Measurements from ENCODE around the gene FRMD4A. TPM values are rescaled to one million over a fixed set of nuclear protein-coding genes. Genes with fewer than 3 reads are reported as not detected.

Gene FRMD4A
- total and polyA plus RNA-seq, 2 of the 4 experiments (the other 2 are of a cell fraction), result 30.3 to 68.8 TPM

DNA sequence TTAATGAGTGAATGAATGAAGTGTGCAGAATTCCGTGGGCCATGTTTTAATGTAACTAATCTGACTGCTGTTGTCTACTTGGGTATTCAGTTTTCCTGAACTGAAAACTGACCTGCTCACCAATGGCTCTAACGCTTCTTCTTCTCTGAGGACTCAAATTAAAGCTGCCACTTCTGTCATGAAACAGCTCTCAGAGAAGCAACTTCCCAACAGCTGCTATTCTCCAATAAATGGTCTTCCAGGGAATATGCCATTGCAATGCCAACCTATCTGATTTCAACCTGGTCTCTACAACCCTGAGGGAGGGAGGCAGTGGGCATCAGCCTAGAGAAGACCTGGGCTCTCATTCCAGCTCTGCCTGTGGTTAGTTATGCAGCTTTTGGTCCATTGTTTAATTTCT lies 69.4 kb downstream of the FRMD4A start:
- Histone ChIP-seq H3K14ac (replicated peaks; ENCODE audit: low read depth, low read length) (no peak overlapping the region), H2BK15ac (ENCODE audit: low read depth, low read length) (no peak overlapping the region), H3K18ac (ENCODE audit: low read depth, low read length) (no peak overlapping the region), H3K23ac (ENCODE audit: low read depth, low read length) (no peak overlapping the region), H3K4me3 (ENCODE audit: insufficient read depth, low read depth, low read length) (no peak overlapping the region), H2AK9ac (replicated peaks; ENCODE audit: low read depth, low read length, poor library complexity) (no peak overlapping the region), H3K36me3 (ENCODE audit: control insufficient read depth, insufficient read depth, low read length) (no peaks in the 10 kb centered on the region), H4K8ac (ENCODE audit: low read depth in 2 of 2, low read length in 2 of 2) (no peak overlapping the region), H2AFZ (replicated peaks; ENCODE audit: low read length, poor library complexity) (no peak overlapping the region), H2BK20ac (ENCODE audit: low read depth, low read length) (no peak overlapping the region), H3K4ac (ENCODE audit: low read depth, low read length) (no peak overlapping the region), H4K5ac (ENCODE audit: low read depth, low read length) (no peak overlapping the region), H3K9me1 (ENCODE audit: insufficient read depth, low read length) (peaks cover 4% of the 10 kb centered on the region; the same call in 1 of the 2 replicates), H4K91ac (ENCODE audit: insufficient read depth, low read depth, low read length) (no peak overlapping the region), H3K56ac (ENCODE audit: extremely low read depth, insufficient read depth, low read length) (no peak overlapping the region), H3K27me3 (ENCODE audit: control insufficient read depth, insufficient read depth, low read length) (peaks cover 52% of the 10 kb centered on the region), H2AK5ac (ENCODE audit: low read depth, low read length) (no peak overlapping the region), H2BK120ac (ENCODE audit: low read depth, low read length) (no peak overlapping the region), H3K4me2 (ENCODE audit: low read depth, low read length) (no peak overlapping the region), H3K4me1 (ENCODE audit: control insufficient read depth, insufficient read depth, low read length) (peaks cover 2% of the 10 kb centered on the region; the same call in 1 of the 2 replicates), H4K20me1 (ENCODE audit: insufficient read depth, low read length) (no peaks in the 10 kb centered on the region), H2BK5ac (ENCODE audit: low read depth, low read length, poor library complexity, severe bottlenecking) (no peak overlapping the region), H3K9me3 (ENCODE audit: control insufficient read depth, insufficient read depth, low read length) (no peaks in the 10 kb centered on the region), H3K79me1 (ENCODE audit: low read depth in 1 of 2, low read length in 2 of 2) (no peaks in the 10 kb centered on the region), H3K9ac (ENCODE audit: low read depth, low read length) (no peak overlapping the region), H3K27ac (ENCODE audit: insufficient read depth, low read length) (no peak overlapping the region)
- POLR2A ChIA-PET (ENCODE audit: unreplicated experiment), result no interaction called here
- CTCF ChIA-PET, result no interaction called here
- no TSS peak for BruUV-seq (replicated peaks)
- ATAC-seq (ENCODE audit: low read depth) (no peak), DNase-seq (no peak)
- in situ Hi-C loops (cut with MboI; ENCODE audit: low sequenced_read_pairs) (no loop called here), dilution Hi-C loops (cut with HindIII; ENCODE audit: low sequenced_read_pairs, unreplicated experiment) (no loop called here), intact Hi-C loops (cut with micrococcal nuclease) (no loop called here)
- WGBS, 2 experiments (ENCODE audit: extremely low coverage in 2 of 2, insufficient read length in 1 of 2), result no CpG with 5 or more reads among the region's 2 CpGs
- TF ChIP-seq MXI1 (IDR thresholded peaks at IDR 0.05; ENCODE audit: borderline replicate concordance, low read depth, low read length), result no peak
- no peak for TF ChIP-seq MAFK (IDR thresholded peaks at IDR 0.05; ENCODE audit: low read depth, low read length)
- TF ChIP-seq, protein P1, sequence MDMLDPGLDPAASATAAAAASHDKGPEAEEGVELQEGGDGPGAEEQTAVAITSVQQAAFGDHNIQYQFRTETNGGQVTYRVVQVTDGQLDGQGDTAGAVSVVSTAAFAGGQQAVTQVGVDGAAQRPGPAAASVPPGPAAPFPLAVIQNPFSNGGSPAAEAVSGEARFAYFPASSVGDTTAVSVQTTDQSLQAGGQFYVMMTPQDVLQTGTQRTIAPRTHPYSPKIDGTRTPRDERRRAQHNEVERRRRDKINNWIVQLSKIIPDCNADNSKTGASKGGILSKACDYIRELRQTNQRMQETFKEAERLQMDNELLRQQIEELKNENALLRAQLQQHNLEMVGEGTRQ (IDR thresholded peaks at IDR 0.05; ENCODE audit: low read depth, low read length), result no peak
- no peak for TF ChIP-seq RAD21 (IDR thresholded peaks at IDR 0.05; ENCODE audit: low read length)
- TF ChIP-seq, protein P2, sequence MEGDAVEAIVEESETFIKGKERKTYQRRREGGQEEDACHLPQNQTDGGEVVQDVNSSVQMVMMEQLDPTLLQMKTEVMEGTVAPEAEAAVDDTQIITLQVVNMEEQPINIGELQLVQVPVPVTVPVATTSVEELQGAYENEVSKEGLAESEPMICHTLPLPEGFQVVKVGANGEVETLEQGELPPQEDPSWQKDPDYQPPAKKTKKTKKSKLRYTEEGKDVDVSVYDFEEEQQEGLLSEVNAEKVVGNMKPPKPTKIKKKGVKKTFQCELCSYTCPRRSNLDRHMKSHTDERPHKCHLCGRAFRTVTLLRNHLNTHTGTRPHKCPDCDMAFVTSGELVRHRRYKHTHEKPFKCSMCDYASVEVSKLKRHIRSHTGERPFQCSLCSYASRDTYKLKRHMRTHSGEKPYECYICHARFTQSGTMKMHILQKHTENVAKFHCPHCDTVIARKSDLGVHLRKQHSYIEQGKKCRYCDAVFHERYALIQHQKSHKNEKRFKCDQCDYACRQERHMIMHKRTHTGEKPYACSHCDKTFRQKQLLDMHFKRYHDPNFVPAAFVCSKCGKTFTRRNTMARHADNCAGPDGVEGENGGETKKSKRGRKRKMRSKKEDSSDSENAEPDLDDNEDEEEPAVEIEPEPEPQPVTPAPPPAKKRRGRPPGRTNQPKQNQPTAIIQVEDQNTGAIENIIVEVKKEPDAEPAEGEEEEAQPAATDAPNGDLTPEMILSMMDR (conservative IDR thresholded peaks at IDR 0.05; ENCODE audit: low read depth, low read length), result no peak
- no peak for TF ChIP-seq RCOR1 (IDR thresholded peaks at IDR 0.05; ENCODE audit: insufficient replicate concordance, low read length)
- TF ChIP-seq, protein P3, sequence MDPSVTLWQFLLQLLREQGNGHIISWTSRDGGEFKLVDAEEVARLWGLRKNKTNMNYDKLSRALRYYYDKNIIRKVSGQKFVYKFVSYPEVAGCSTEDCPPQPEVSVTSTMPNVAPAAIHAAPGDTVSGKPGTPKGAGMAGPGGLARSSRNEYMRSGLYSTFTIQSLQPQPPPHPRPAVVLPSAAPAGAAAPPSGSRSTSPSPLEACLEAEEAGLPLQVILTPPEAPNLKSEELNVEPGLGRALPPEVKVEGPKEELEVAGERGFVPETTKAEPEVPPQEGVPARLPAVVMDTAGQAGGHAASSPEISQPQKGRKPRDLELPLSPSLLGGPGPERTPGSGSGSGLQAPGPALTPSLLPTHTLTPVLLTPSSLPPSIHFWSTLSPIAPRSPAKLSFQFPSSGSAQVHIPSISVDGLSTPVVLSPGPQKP (IDR thresholded peaks at IDR 0.05; ENCODE audit: borderline replicate concordance, low read depth, low read length), result no peak
- TF ChIP-seq CEBPB (IDR thresholded peaks at IDR 0.05; ENCODE audit: low read depth, low read length), result no peak

Measured in IMR-90 (cell line).